GM18868 (cell line): Measurements from ENCODE around the gene DDI1.

Source experiments
- ATAC-seq: cut with Tn5 transposase; IDR thresholded peaks from one replicate; pipeline ENCODE4 v1.9.1; 2021; ENCODE audit warnings: mild to moderate bottlenecking, moderate library complexity; ENCODE audit not compliant: unreplicated experiment

Gene DDI1

DNA sequence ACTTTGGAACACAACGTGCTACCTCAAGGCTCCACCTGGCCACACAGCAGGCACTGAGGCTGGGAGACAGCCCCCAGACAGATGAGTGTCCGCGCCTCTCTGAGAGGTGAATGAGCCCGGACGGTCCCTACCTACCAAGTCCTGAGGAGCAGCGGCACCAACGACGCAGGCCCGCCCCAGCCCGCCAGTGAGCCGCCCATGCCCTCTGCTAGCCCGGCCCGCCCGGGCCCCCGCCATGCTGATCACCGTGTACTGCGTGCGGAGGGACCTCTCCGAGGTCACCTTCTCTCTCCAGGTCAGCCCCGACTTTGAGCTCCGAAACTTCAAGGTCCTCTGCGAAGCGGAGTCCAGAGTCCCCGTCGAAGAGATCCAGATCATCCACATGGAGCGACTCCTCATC lies at the start of gene DDI1:
Gene DDI1, plus strand, starts transcription at position 53 of the 400 bp plus-strand sequence. Its CDS starts 183 bp downstream, at position 236.
- ATAC-seq = no peak

DNA sequence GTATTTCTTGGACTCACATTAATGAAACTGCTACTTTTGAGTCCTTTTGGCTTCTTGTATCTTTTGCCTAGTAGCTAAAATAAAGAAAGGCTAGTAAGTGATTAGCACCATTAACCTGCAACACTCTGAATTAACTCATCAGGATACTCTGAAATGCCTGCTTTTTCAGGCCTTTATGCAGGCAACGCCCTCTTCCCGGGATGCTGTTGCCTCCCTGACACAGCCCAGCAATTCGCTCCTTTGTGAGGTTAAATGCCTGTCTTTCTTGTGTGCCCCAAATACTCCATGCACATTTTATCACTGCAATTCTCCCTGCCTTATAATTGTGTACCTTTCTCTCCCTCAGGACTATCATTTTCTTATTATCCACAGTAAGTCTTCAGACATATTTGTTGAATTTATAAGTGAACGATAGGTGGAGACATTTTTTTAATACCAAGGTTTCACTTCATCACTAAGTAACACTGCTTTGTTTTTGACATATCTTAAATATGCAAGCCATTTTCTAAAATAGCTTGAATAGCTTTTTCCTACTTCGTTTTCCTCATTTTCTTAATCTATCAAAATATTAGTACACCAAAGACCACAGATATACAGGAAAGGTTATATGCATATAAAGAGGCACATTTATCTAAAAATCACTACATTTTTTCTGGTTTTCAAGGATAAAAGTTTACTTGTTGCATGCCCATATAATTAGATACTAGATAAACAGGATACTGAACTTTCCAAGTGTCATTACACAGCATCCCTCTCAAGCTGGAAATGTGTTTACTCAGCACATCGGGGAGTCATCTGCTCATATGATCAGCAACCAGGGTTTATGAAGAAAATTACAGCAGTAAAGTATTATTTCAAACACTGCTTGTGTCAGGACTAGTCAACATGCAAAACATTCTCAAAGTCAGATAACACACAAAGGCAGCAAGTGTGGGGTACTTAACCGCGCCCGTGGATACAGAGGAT lies 48.5 kb upstream of the DDI1 start:
- ATAC-seq = no peak

DNA sequence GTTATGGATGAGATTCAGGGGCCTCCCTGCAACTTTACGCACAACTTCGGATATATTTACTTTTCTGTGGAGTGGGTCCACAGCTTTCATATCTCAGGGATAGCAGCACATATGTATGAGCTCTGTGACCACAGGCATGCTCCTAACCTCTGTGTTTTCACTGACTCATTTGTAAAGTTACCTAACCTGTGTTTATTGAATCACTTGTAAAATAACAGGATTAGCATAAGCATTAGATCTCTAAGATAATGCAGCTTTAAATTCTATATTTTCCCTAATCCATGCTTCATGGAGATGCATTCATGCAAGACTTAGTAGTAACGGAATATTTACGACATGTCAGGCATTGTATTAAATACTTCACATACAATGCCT lies 47.9 kb upstream of the DDI1 start:
- no peak for ATAC-seq

DNA sequence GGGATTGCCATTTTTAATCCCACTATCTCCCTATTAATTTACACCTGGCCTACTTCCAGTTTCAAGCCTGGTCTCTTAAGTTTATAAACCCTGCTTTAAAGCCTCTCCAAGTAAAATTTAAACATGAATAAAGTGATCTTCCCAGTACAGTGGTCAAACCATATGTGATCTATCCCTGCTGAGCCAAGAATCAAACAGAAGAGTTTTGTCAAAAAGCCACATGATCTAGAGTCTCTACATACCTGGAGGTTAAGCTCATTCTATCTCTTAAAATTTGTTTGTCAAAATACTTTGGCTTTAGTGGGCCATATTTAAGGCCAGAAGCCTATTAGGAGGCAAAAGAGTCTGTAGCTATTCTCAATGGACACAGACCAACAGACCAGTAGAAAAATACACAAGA lies 42.9 kb upstream of the DDI1 start:
- no peak for ATAC-seq

DNA sequence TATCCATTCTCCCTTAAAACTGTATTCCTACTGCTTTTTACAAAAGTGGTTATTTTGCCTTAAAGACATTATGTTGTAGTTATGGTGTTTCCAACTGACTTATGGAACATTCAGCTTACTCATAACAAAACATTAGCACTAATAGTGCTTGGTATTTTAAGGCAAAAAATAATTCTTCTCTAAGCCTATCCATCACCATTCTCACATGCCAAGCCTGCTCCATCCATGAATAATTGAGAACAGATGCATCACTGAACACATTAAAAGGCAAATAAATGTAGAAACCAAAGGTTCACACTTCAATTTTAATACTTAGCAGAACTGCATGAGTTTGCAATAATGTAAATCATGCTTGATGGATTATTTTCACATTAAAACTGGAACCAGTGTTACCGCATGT lies 42.3 kb upstream of the DDI1 start:
- no peak for ATAC-seq

DNA sequence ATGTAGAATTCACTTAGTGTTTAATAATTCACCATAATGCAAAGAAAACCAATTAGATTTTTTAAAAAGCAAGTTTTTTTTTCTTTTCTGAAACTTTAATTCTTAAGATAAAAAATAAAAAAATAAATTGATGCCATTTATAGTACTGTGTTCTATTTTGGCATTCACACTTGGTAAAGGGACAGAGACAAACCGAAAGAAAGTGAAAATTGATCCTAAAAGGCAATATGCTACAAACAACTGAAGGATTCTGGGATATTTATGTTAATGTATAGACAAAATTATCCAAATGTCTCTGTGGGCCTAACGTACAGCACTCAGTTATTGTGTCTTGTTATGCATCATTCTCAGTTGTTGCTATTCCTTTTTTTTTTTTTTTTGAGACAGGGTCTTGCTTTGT lies 41.9 kb upstream of the DDI1 start:
- ATAC-seq = no peak

DNA sequence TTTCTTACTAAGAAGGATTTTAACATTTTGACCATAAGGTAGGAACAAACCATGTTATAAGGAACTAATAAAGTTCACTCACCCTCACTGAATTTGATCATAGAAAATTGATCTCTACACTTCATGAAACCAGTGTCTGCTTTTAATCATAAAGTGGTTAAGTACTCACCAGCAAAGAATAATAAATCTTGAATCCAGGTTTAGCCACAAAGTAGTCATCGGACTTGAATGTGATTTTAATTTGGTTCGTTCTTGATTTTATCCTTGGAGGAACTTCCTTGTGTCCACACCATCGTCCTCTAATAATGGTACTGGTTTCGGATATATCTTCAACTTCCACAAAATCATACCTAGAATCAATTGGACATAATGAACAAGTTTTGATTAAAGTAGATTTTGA lies 40.5 kb upstream of the DDI1 start:
- ATAC-seq = no peak

DNA sequence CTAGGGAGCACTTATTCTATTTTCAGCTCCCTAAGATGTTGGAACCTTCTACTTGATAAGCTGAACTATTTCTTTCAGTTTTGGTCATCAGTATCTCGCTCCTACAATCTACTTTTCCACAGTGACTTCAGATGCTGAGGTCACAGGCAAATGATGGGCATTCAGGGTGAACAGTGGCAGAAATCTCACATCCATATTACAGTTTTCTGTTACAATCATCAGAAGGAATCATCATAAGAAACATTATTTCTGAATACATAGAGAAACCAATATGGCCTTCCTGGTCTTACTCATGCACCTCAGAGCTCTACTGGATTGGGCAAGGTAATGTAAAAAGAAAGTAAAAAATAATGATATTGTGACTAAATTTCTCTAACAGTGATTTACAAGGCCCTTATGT lies 39.4 kb upstream of the DDI1 start:
- no peak for ATAC-seq

DNA sequence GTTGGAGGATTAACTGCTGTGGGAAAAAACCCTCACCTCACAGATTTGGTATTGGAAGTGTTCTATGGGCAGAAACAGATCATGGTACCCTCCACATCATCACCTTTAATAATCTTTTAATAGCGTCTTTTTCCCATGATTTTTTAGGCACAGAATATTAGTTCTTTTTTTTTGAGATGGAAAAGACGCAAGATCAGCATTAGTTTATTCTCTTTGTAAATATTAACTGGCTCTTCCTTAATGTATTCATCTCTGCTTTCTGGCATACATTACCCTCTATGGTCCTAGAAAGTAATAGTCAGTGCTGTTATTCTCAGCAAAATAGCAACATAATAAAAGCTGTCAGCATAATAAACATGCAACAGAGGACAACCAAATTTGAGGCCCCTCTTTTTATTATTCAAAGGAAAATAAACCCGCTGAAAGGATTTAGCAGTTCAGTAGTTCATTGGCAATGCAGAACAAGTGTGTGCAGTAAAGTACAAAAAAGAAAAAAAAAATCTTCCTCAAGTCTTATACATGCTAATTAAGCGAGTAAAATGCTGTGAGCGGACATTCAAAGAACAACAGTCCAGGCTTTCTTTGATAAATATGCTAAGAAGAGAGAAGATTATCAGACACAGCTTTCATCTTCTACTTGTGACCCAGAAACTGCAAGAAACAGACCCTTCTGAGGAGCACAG lies 37.5 kb upstream of the DDI1 start:
- no peak for ATAC-seq

DNA sequence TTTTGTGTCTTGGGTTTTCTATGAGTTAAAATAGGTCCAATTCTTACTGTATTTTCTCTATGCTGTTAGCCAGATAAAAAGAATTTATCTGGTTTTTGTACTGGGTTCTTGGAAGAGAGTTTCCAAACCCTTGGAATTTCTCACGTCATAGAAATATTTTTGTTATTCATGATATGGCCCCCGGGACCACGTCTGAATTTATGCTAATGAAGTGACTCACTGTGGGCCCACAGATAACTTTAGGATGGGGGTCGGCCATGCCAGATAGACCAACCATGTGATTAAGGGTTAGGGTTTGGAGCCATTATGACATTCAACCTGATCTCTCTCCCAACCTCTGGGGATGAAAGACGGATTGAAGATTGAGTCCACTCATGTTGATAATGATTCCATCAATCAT lies 35.6 kb upstream of the DDI1 start:
- no peak for ATAC-seq

DNA sequence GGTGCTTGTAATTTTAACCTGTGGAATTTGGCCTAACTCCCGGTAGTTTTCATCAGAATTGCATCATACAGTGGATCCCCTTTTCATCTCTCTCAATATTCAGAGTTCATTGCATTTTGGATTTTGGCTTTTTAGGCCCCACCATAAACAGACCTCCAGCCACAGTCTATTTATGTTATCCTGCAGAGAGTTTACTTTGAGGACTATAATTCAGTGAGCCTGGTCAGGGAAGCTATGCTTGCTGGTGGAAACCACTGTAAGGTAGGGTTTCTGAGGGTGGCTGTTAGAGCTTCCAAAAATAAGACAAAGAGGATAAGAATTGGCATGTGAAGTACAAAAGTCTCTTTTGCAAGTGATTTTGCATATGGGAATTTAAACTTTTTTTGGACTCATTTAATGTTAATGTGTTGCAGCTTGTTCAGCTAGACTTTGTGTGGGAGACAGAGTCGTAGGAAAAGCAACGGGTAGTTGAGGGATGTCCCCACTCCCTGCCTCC lies 34.8 kb upstream of the DDI1 start:
- no peak for ATAC-seq

DNA sequence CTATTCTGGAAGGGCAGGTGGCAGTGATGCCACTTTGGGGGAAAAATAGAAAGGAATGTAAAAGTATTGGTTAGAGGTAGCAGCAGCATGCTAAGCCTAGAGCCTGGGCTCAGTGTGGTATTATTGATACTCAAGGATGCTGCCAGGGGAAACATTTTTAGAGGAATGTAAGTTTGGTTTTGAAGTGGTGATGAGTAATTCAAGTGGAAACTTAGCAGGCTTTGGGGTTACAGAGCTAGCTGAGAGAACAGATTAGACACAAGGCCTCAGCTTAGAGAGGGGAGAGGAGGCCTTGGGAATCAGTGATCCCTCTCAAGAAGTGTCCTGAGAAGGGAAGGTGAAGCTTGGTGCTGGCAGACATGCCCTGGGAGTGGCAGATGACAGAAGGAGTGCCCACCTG lies 32.9 kb upstream of the DDI1 start:
- no peak for ATAC-seq

DNA sequence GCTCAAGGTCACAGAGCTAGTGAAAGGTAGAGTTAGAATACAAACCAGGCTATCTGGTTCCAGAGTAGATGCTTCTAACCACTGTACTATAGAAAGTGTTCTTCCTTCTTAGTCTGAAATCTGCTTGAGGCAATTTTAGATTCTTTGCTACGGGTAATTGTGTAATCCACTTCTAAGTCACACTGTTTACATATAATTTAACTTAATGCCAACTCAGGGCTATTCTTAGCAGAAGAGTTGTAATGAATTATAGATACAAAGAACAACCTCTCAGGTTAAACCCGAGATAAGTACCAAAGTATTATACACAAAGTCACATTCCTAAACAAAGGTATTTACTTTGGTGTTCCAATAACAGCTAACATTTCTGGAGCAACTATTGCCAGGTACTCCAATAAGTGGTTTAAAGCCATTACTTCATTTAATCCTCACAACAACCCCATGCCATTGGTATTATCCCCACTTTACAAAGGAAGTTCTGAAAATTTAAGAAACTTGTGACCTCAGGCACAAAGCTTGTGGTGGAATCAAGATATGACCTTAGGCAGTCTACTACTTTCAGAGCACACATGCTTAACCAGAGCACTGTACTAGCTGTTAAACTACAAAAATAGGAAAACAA lies 31.1 kb upstream of the DDI1 start:
- no peak for ATAC-seq

DNA sequence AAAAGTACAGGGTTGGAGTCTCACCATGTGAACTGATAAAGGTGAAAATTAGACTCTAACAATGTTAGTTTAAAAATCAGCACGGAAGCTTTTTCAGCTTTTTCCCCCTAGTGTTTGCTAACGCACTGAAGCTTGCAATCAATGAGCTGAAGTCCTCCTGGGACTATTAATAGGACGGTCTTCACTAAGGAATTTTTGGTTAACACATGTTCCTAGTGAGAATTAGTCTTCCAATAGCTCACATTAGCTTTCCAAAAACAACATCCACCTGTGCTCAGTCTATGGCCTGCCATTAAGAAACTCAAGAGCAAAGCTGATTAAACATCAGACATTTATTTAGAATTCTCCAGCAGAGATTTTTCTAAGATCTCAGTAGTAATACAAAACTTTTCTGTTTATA lies 26.7 kb upstream of the DDI1 start:
- ATAC-seq = no peak

DNA sequence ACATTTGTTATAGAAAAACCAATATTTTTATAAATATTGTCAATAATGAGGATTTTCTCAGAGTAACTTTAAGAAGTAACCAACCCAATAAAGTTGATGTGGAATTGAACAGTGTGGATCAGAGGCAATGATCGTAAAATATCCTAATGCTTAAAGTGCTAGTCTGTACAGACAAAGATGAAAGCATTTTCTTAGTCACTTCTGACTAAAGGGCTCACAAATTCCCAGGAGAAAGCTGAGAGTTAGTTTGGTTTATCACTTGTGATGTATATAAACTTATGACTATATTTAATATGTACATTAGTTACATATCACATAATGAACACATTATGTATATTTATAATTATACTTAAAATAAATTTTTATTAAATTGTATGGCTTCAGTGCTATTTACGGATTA lies 25.4 kb upstream of the DDI1 start:
- ATAC-seq = no peak

DNA sequence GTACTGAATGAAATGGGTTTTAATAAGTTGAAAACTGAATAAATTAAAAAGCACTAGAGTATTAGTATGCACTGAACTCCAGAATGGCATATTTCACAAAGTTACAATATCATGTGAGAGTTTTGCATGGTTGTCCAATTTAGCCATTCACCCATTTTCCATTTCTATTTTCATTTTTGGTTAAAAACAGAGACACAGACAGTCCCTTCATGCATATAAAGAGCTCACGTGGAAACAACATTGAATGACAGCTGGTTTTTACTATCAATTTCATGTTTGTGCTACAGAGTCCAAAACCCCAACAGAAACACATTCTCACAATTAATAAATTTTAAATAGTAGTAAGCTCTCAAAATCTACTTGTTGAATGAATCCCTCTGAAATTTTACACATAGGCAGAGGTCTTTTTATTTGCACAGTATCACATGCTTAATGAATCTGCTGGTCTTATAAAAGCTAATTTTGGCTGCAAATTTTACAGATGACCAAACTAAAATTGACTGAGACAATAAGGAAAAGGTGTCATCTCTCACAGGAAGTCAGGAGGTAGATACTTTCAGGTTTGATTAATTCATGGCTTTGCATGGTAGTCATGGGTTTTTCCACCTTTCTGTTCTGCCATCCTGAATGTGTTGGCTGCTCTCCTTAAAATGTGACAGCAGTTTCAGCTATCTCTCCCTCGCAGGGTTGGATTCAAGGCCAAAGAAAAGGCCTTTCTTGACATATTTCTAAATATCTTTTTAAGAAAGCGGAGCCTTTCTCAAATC lies 20.6 kb upstream of the DDI1 start:
- peak; percentile 73 for ATAC-seq

DNA sequence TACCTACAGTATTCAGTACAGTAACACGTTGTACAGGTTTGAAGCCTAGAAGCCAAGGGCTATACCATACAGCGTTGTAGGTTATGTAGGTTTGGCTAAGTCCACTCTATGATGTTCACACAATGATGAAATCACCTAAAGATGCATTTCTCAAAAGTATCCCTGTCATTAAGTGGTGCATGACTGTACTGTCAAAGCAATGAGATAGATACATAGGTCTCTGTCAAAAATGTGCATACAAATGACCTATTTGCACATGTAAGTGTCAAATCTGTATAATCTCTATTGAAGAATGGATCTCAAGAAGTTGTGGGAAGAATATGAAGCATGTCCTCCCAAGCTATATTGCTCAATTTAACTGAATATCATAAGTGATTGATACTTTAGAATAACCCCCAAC lies 11.9 kb upstream of the DDI1 start:
- ATAC-seq = no peak

DNA sequence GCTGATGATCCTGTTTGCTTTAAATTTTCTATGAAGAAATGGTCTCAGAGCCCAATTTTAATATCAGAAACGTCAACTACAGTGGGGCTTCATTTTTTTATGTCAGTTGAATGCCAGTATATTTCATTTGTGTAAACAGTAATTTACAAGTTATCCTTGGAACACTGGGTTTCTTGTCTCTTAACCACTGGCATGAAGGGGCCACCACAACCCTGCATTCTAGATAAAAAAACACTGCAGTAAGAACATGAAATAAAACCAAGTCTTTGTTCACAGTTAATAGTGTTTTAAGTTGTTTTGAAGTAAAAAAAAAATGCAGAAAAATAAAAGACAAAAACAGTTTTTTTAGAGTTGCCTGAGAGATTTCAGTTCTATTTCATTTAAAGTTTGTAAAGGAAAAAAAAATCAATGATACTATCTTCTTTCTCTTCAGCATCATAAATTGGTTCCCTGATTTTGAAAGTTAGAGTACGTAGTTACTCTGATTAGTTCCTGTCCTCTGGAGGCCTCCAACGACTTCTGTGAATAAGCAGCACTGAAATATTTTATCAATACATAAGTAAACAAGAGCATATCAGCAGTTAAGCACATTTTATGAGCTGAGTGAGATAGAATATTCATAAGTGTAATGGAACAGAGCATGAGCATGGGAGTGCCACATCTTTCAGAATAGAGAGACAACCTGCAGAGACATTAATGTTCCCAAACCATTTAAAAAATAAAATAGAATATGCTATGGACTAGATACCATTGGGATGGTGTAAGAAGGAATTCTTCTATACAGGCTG lies 7.8 kb upstream of the DDI1 start:
- ATAC-seq = no peak

DNA sequence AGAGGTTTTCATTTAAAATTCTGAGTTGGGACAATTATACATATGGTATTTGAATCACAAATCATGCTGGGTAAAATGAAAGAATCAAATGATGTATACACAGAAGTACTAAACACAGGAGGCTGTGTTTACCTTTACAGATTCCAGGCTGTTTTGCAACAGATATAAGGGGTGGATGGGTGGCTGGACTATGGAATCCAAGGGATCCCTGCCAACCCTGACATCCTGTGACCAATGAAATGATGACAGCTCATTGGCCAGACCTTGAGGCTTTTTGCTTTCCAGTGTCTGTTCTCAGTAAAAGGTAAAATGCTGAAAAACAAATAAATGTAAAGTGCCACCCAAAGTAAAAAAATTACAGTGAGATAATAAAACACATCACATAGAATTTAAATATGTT lies 3.3 kb upstream of the DDI1 start:
- no peak for ATAC-seq

DNA sequence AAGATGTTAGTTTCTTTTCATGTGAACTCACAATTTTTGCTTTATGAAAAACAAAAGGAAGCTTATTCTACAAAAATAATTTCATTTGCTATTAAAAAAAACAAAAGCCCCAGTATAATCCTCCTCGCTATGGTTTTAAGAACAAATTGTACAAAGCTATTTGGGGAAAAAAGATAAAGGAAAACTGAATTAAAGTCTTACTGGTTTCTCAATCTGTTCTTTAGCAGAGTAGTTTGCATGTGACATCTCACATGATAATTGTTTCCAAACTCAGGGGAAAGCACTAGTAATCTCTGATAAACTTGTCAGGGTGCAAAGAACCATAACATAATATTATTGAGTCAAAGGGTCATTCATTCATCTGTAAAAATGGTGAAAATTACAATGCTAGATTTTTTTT lies 2.9 kb upstream of the DDI1 start:
- no peak for ATAC-seq
